Measurements from ENCODE around the gene RTL1. TPM values are rescaled to one million over a fixed set of nuclear protein-coding genes. Genes with fewer than 3 reads are reported as not detected.

Gene RTL1
- total RNA-seq, 1 experiment from 2014 or later: not detected

GRCh38 chr14:100889641-100890040 lies 13.9 kb downstream of the RTL1 start:
- H2BK20ac ChIP-seq (ENCODE audit: low read depth, low read length, poor library complexity, severe bottlenecking): no peak overlapping the region
- Mint-ChIP-seq H3K27me3 (ENCODE audit: low read depth) (peaks cover 3% of the 10 kb centered on the region), H3K27ac (no peak overlapping the region), H3K36me3 (ENCODE audit: insufficient read depth in 1 of 3, low read depth in 3 of 3) (no peaks in the 10 kb centered on the region; a peak in 2 of 7 replicates), H3K4me1 (peaks cover 8 to 13% of the 10 kb centered on the region in 2 experiments), H3K4me3 (no peak overlapping the region), H3K9me3 (peaks cover 0 to 3% of the 10 kb centered on the region in 2 experiments; a peak in 1 of 5 replicates)
- no peak overlapping the region for H3K4me2 ChIP-seq (ENCODE audit: insufficient read depth, insufficient read length, low read length)
- no peak overlapping the region for H3K9ac ChIP-seq (ENCODE audit: extremely low read depth, insufficient read length, low read length)
- no peaks in the 10 kb centered on the region for H4K20me1 ChIP-seq (ENCODE audit: control insufficient read depth, insufficient read depth, insufficient read length)
- no peaks in the 10 kb centered on the region for H3K27me3 ChIP-seq (ENCODE audit: insufficient read depth, low read length)
- WGBS (ENCODE audit: extremely low coverage, insufficient read length, low lambda C conversion rate): no CpG with 5 or more reads among the region's 6 CpGs
- no peak overlapping the region for H4K8ac ChIP-seq (replicated peaks; ENCODE audit: insufficient read length, low read depth, low read length)
- no peak for TF ChIP-seq CTCF (conservative IDR thresholded peaks at IDR 0.05)
- H3K4me1 ChIP-seq (ENCODE audit: insufficient read depth, low read length): peaks cover 4% of the 10 kb centered on the region; the same call in 1 of the 2 replicates
- no peak overlapping the region for H2BK12ac ChIP-seq (ENCODE audit: insufficient read length, low read depth, low read length)
- H3K14ac ChIP-seq (ENCODE audit: insufficient read depth, low read length): no peak overlapping the region
- H3K23me2 ChIP-seq (ENCODE audit: insufficient read length, low read depth, low read length, poor library complexity, severe bottlenecking): no peaks in the 10 kb centered on the region
- H2AFZ ChIP-seq (ENCODE audit: low read length): no peak overlapping the region
- no peak overlapping the region for H4K5ac ChIP-seq (ENCODE audit: insufficient read length, low read depth, low read length)
- H4K91ac ChIP-seq (ENCODE audit: insufficient read length, low read depth, low read length): no peak overlapping the region
- no peak overlapping the region for H2BK120ac ChIP-seq (ENCODE audit: low read depth, low read length, poor library complexity, severe bottlenecking)
- H3K56ac ChIP-seq (ENCODE audit: insufficient read length, low read depth, low read length): no peak overlapping the region
- H3T11ph ChIP-seq (ENCODE audit: low read length): no peak overlapping the region
- no peak overlapping the region for H2AK5ac ChIP-seq (ENCODE audit: insufficient read length, low read length)
- H3K4ac ChIP-seq (ENCODE audit: low read depth, low read length): no peak overlapping the region
- DNase-seq: no peak
- H3K79me1 ChIP-seq (ENCODE audit: insufficient read depth, low read depth, low read length, poor library complexity, severe bottlenecking): no peaks in the 10 kb centered on the region
- H3K9me3 ChIP-seq (ENCODE audit: control insufficient read depth, low read depth, low read length): no peaks in the 10 kb centered on the region
- H3K23ac ChIP-seq (ENCODE audit: insufficient read length, low read depth, low read length): no peak overlapping the region
- H2BK15ac ChIP-seq (ENCODE audit: low read depth, low read length): no peak overlapping the region
- H3K18ac ChIP-seq (ENCODE audit: insufficient read length, low read depth, low read length): no peak overlapping the region
- no peak overlapping the region for H2BK5ac ChIP-seq (ENCODE audit: insufficient read length, low read length)
- no peaks in the 10 kb centered on the region for H3K79me2 ChIP-seq (ENCODE audit: insufficient read depth, low read length)
- H3K27ac ChIP-seq (ENCODE audit: insufficient read length, low read depth, low read length): no peak overlapping the region

Measured in H9 (cell line).